Endothelial cell of umbilical vein (primary cell): ENCODE data around the gene HES1. TPM values are rescaled to one million over a fixed set of nuclear protein-coding genes. Genes with fewer than 3 reads are reported as not detected.

Source experiments
- BruUV-seq: library from RNA; stranded (reverse); fragments of 400-500 nt; replicated peaks from 2 replicates; lab custom pipeline; 2021; lab: Mats Ljungman, UMichigan
- CTCF ChIA-PET: fragments of 300-600, 350-600 bp; sonication (Branson Sonifier 250); formaldehyde crosslinking; loops from one replicate; lab custom pipeline; 2021; ENCODE audit warnings: antibody characterized with exemption, inconsistent platforms; lab: Charles Lee
- POLR2A ChIA-PET: fragments of 300-600, 350-600 bp; sonication (Branson Sonifier 250); formaldehyde crosslinking; loops from one replicate; lab custom pipeline; 2021; ENCODE audit warnings: antibody characterized with exemption, inconsistent platforms; lab: Charles Lee
- DNase-seq: peaks from one replicate; pipeline ENCODE4 v3.0.0-alpha.2; 2011; ENCODE audit warnings: low read depth, low spot score
- FAIRE-seq: peaks from 2 replicates; lab custom pipeline; 2011; peaks lifted over from hg19 to GRCh38; lab: Jason Lieb, UNC
- H2AFZ ChIP-seq: 2 replicates; pipeline ENCODE4 v1.6.0; 2012; ENCODE audit warnings: low read depth, low read length, control low read depth, inconsistent platforms
- H3K27ac ChIP-seq: 2 replicates; pipeline ENCODE4 v1.5.1; 2011; ENCODE audit warnings: low read depth, mild to moderate bottlenecking, control low read depth, low read length, moderate library complexity; ENCODE audit not compliant: insufficient read depth
- H3K27me3 ChIP-seq, 2 experiments: 2 replicates each; pipeline versions ENCODE4 v1.6.0 to v1.6.1; 2011; ENCODE audit warnings: low read length in 2 of 2, mixed read lengths in 1 of 2; ENCODE audit not compliant: control insufficient read depth in 2 of 2, insufficient read depth in 2 of 2
- H3K36me3 ChIP-seq, 2 experiments: 2 replicates in 1 of 2; 3 replicates in 1 of 2; pipeline ENCODE4 v1.5.1; 2011; ENCODE audit warnings: low read length in 2 of 2, mild to moderate bottlenecking in 1 of 2, moderate library complexity in 1 of 2; ENCODE audit not compliant: control insufficient read depth in 2 of 2, insufficient read depth in 2 of 2; ENCODE audit errors: extremely low read depth in 1 of 2
- H3K4me1 ChIP-seq: 3 replicates; pipeline ENCODE4 v1.5.1; 2011; ENCODE audit warnings: mild to moderate bottlenecking, low read length; ENCODE audit not compliant: control insufficient read depth, insufficient read depth; ENCODE audit errors: extremely low read depth
- H3K4me2 ChIP-seq: 2 replicates; pipeline ENCODE4 v1.6.1; 2011; ENCODE audit warnings: low read length, control low read depth, mixed read lengths; ENCODE audit not compliant: insufficient read depth
- H3K4me3 ChIP-seq, 3 experiments: fragments of 200-600 bp in 1 of 3; sonication (generic), shearing (Covaris generic) in 1 of 3; replicated peaks in 1 of 3; 2 replicates each; pipeline ENCODE4 v1.5.1; 2011 to 2016; ENCODE audit warnings: control low read depth in 3 of 3, low read length in 3 of 3, mild to moderate bottlenecking in 2 of 3, inconsistent platforms in 1 of 3, low read depth in 1 of 3, moderate library complexity in 1 of 3; ENCODE audit not compliant: insufficient read depth in 1 of 3
- H3K79me2 ChIP-seq: 2 replicates; pipeline ENCODE4 v1.6.0; 2012; ENCODE audit warnings: low read length, inconsistent platforms; ENCODE audit not compliant: control insufficient read depth, insufficient read depth
- H3K9ac ChIP-seq: replicated peaks from 2 replicates; pipeline ENCODE3; 2011; ENCODE audit warnings: low read length, control low read depth; ENCODE audit not compliant: insufficient read depth; ENCODE audit errors: extremely low read depth
- H3K9me1 ChIP-seq: replicated peaks from 3 replicates; pipeline ENCODE4 v1.6.0; 2011; ENCODE audit warnings: mild to moderate bottlenecking, low read length; ENCODE audit not compliant: control insufficient read depth, insufficient read depth; ENCODE audit errors: extremely low read depth
- H3K9me3 ChIP-seq: replicated peaks from 2 replicates; pipeline ENCODE4 v1.5.1; 2012; ENCODE audit warnings: low read length, inconsistent platforms; ENCODE audit not compliant: control insufficient read depth, insufficient read depth
- H4K20me1 ChIP-seq: replicated peaks from 2 replicates; pipeline ENCODE3; 2011; ENCODE audit warnings: mild to moderate bottlenecking, low read length; ENCODE audit not compliant: control insufficient read depth, insufficient read depth; ENCODE audit errors: extremely low read depth
- EZH2 ChIP-seq: IDR thresholded peaks from 2 replicates; pipeline ENCODE4 v1.6.1; 2012; ENCODE audit warnings: borderline replicate concordance, low read depth, mild to moderate bottlenecking, moderate library complexity, low read length, inconsistent platforms; ENCODE audit not compliant: severe bottlenecking
- FOS ChIP-seq: IDR thresholded peaks from 2 replicates; pipeline ENCODE4 v1.6.1; 2011; ENCODE audit warnings: mild to moderate bottlenecking, low read length, moderate library complexity, borderline replicate concordance; ENCODE audit not compliant: insufficient read depth
- GATA2 ChIP-seq: IDR thresholded peaks from 2 replicates; pipeline ENCODE4 v1.7.0; 2011; ENCODE audit warnings: low read depth, mild to moderate bottlenecking, moderate library complexity, mixed read lengths, low read length; ENCODE audit not compliant: insufficient read length, insufficient read depth
- JUN ChIP-seq: IDR thresholded peaks from 2 replicates; pipeline ENCODE4 v1.6.1; 2011; ENCODE audit warnings: borderline replicate concordance, low read depth; ENCODE audit not compliant: insufficient read length, insufficient read depth
- MYC ChIP-seq: IDR thresholded peaks from one replicate; pipeline ENCODE4 v1.6.1; 2011; ENCODE audit warnings: mild to moderate bottlenecking, low read depth, low read length
- POLR2A ChIP-seq: IDR thresholded peaks from 2 replicates; pipeline ENCODE4 v1.6.1; 2012; ENCODE audit warnings: low read depth, mild to moderate bottlenecking, control low read depth, low read length
- POLR2AphosphoS5 ChIP-seq: IDR thresholded peaks from 2 replicates; pipeline ENCODE4 v1.6.1; 2012; ENCODE audit warnings: low read depth, mild to moderate bottlenecking, control low read depth, low read length, moderate library complexity; ENCODE audit not compliant: insufficient read depth
- dilution Hi-C: fragments of 300-500 bp; cut with MboI; formaldehyde crosslinking; loops from one replicate; pipeline ENCODE4 v1.15.0; 2019; ENCODE audit warnings: low sequenced_read_pairs; ENCODE audit not compliant: extremely low pct_ligation_motif_present
- intact Hi-C: fragments of 100-400 bp; cut with micrococcal nuclease; formaldehyde crosslinking; loops from one replicate; pipeline ENCODE4 v1.10.0; 2022
- polyA plus RNA-seq, 4 experiments: library from polyadenylated mRNA; depleted of rRNA in 3 of 4; stranded (reverse) in 3 of 4; unstranded in 1 of 4; fragments of >200 nt; gene quantifications; 2 replicates each; pipeline versions ENCODE4 v1.2.1 to v1.2.3, GENCODE V29; 2011 to 2012; ENCODE audit warnings: missing spikeins in 1 of 4
- total RNA-seq: library from RNA; stranded (reverse); gene quantifications from 2 replicates; pipeline ENCODE4 v1.2.3, GENCODE V29; 2021
- TF ChIP-seq, protein P1 (sequence below), 2 donors: IDR thresholded peaks; 1 replicate in 1 of 2; 2 replicates in 1 of 2; pipeline ENCODE4 v1.5.1; 2011; ENCODE audit warnings: low read length in 2 of 2, mild to moderate bottlenecking in 2 of 2, moderate library complexity in 2 of 2, control low read depth in 1 of 2, inconsistent platforms in 1 of 2, low read depth in 1 of 2; ENCODE audit not compliant: insufficient read depth in 1 of 2; ENCODE audit errors: extremely low read depth in 1 of 2
- TF ChIP-seq, protein P2 (sequence below): IDR thresholded peaks from 2 replicates; pipeline ENCODE4 v1.6.1; 2011; ENCODE audit not compliant: insufficient read depth, insufficient read length

Gene HES1
- total and polyA plus RNA-seq, 2 donors (not counting 3 experiments of a cell fraction or from before 2014, with no cell fraction given), result 42.0 to 210 TPM

DNA sequence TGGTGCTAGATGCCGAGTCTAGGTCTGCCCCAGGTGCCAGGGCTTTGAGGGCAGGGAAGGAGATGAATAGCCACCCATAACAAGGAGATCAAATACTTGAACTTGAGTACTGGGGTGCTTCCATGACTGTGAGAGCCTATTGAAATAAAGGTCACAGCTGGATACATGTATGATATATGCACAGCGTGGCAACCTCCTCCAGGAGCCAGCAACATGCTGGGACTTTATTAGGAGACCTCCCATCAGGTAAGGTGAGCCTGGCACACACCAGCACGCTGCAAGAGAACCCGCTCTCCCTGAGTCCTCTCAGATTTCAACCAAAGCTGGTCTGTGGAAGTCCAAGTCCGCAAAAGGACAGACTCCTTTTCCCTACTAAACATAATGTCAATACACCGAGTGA lies 10.5 kb upstream of the HES1 start:
- Histone ChIP-seq H3K36me3 (no peaks in the 10 kb centered on the region), H3K4me3 (no peak overlapping the region), H3K4me1 (peaks cover 8% of the 10 kb centered on the region), H3K27me3 (no peaks in the 10 kb centered on the region), H3K9me1 (no peaks in the 10 kb centered on the region), H3K27ac (no peak overlapping the region), H2AFZ (no peak overlapping the region), H4K20me1 (no peaks in the 10 kb centered on the region), H3K9ac (no peak overlapping the region), H3K9me3 (no peaks in the 10 kb centered on the region), H3K79me2 (no peaks in the 10 kb centered on the region), H3K4me2 (no peak overlapping the region)
- intact Hi-C loops (no loop called here), dilution Hi-C loops (no loop called here)
- no peak for FAIRE-seq
- DNase-seq, result no peak
- no peak for TF ChIP-seq POLR2A
- TF ChIP-seq MYC, result no peak
- TF ChIP-seq, protein P1, sequence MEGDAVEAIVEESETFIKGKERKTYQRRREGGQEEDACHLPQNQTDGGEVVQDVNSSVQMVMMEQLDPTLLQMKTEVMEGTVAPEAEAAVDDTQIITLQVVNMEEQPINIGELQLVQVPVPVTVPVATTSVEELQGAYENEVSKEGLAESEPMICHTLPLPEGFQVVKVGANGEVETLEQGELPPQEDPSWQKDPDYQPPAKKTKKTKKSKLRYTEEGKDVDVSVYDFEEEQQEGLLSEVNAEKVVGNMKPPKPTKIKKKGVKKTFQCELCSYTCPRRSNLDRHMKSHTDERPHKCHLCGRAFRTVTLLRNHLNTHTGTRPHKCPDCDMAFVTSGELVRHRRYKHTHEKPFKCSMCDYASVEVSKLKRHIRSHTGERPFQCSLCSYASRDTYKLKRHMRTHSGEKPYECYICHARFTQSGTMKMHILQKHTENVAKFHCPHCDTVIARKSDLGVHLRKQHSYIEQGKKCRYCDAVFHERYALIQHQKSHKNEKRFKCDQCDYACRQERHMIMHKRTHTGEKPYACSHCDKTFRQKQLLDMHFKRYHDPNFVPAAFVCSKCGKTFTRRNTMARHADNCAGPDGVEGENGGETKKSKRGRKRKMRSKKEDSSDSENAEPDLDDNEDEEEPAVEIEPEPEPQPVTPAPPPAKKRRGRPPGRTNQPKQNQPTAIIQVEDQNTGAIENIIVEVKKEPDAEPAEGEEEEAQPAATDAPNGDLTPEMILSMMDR (IDR thresholded peaks at IDR 0.05; ENCODE audit: extremely low read depth in 1 of 2, insufficient read depth in 1 of 2, low read depth in 1 of 2, low read length in 2 of 2), result no peak
- TF ChIP-seq JUN, result no peak
- TF ChIP-seq, protein P2, sequence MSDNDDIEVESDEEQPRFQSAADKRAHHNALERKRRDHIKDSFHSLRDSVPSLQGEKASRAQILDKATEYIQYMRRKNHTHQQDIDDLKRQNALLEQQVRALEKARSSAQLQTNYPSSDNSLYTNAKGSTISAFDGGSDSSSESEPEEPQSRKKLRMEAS, result no peak
- no peak for TF ChIP-seq GATA2
- no peak for TF ChIP-seq FOS
- TF ChIP-seq POLR2AphosphoS5, result no peak
- TF ChIP-seq EZH2, result no peak
- BruUV-seq, result no TSS peak
- ChIA-PET POLR2A (no interaction called here), CTCF (interaction anchor here (1.2 kb wide), 1 partner anchor 190 kb away, joined by 4 read pairs; no protein-coding TSS in a partner anchor)
